Neural cell (in vitro differentiated cells): ENCODE data around the gene ADAMTS8. TPM values are rescaled to one million over a fixed set of nuclear protein-coding genes. Genes with fewer than 3 reads are reported as not detected.

ENCODE experiments used
- H2AFZ ChIP-seq: fragments of 200-600, 300-800 bp; sonication (generic), shearing (Covaris generic); 2 replicates; pipeline ENCODE4 v1.6.0; 2014; ENCODE audit warnings: low read depth, mild to moderate bottlenecking, antibody characterized with exemption, low read length, moderate library complexity
- H3F3A ChIP-seq: fragments of 200-600 bp; shearing (Covaris generic); 2 replicates; pipeline ENCODE4 v1.6.1; 2016; ENCODE audit warnings: mild to moderate bottlenecking, moderate library complexity, mixed read lengths, antibody characterized with exemption, low read length; ENCODE audit not compliant: insufficient read depth, poor library complexity, severe bottlenecking
- H3K27ac ChIP-seq: fragments of 200-600, 300-800 bp; sonication (generic), shearing (Covaris generic); 2 replicates; pipeline ENCODE4 v1.5.1; 2014; ENCODE audit warnings: mild to moderate bottlenecking, low read length, moderate library complexity
- H3K27me3 ChIP-seq: fragments of 300-800, 200-600 bp; sonication (generic), shearing (Covaris generic); 2 replicates; pipeline ENCODE4 v1.6.0; 2014; ENCODE audit warnings: mild to moderate bottlenecking, low read depth, low read length, moderate library complexity; ENCODE audit not compliant: insufficient read depth
- H3K36me3 ChIP-seq: fragments of 300-800, 200-600 bp; sonication (generic), shearing (Covaris generic); 2 replicates; pipeline ENCODE4 v1.5.1; 2014; ENCODE audit warnings: mild to moderate bottlenecking, antibody characterized with exemption, low read length, moderate library complexity; ENCODE audit not compliant: insufficient read depth
- H3K4me2 ChIP-seq: fragments of 300-800, 200-600 bp; sonication (generic), shearing (Covaris generic); 2 replicates; pipeline ENCODE4 v1.6.0; 2014; ENCODE audit warnings: mild to moderate bottlenecking, low read length
- H3K4me3 ChIP-seq: fragments of 300-800, 200-600 bp; sonication (generic), shearing (Covaris generic); 2 replicates; pipeline ENCODE4 v1.5.1; 2014; ENCODE audit warnings: mild to moderate bottlenecking, low read length, moderate library complexity
- H3K79me2 ChIP-seq: fragments of 200-600 bp; shearing (Covaris generic); replicated peaks from 2 replicates; pipeline ENCODE4 v1.6.0; 2014; ENCODE audit warnings: mild to moderate bottlenecking, low read length, moderate library complexity; ENCODE audit not compliant: insufficient read depth
- H3K9ac ChIP-seq: fragments of 300-800, 200-600 bp; sonication (generic), shearing (Covaris generic); 2 replicates; pipeline ENCODE4 v1.6.1; 2016; ENCODE audit warnings: mild to moderate bottlenecking, low read length, mixed read lengths
- H3K9me2 ChIP-seq: fragments of 200-600 bp; shearing (Covaris generic); 2 replicates; pipeline ENCODE4 v1.6.1; 2016; ENCODE audit warnings: mild to moderate bottlenecking, low read length, mixed read lengths; ENCODE audit not compliant: insufficient read depth
- H3K9me3 ChIP-seq: fragments of 200-600, 300-800 bp; sonication (generic), shearing (Covaris generic); 2 replicates; pipeline ENCODE4 v1.6.1; 2016; ENCODE audit warnings: mild to moderate bottlenecking, mixed run types, low read length, moderate library complexity, mixed read lengths
- H4K20me1 ChIP-seq: fragments of 200-600 bp; shearing (Covaris generic); 2 replicates; pipeline ENCODE4 v1.6.1; 2016; ENCODE audit warnings: mild to moderate bottlenecking, mixed run types; ENCODE audit not compliant: insufficient read depth
- CTCF ChIP-seq: fragments of 450-650 bp; IDR thresholded peaks from 2 replicates; pipeline ENCODE4 v1.5.1; 2014; ENCODE audit warnings: antibody characterized with exemption, mild to moderate bottlenecking, moderate library complexity; ENCODE audit not compliant: poor library complexity, severe bottlenecking
- EP300 ChIP-seq: fragments of 450-650 bp; conservative IDR thresholded peaks from 2 replicates; pipeline ENCODE4 v1.6.1; 2014; ENCODE audit warnings: antibody characterized with exemption, mild to moderate bottlenecking, moderate library complexity; ENCODE audit not compliant: poor library complexity, severe bottlenecking
- EZH2 ChIP-seq: fragments of 200-600, 300-800 bp; shearing (Covaris generic), sonication (generic); IDR thresholded peaks from 2 replicates; pipeline ENCODE4 v1.6.1; 2014; ENCODE audit warnings: antibody characterized with exemption, low read length, borderline replicate concordance, mild to moderate bottlenecking; ENCODE audit not compliant: insufficient read depth, poor library complexity, severe bottlenecking
- MXI1 ChIP-seq: fragments of 450-650 bp; conservative IDR thresholded peaks from 2 replicates; pipeline ENCODE4 v1.6.1; 2014; ENCODE audit warnings: antibody characterized with exemption, mild to moderate bottlenecking; ENCODE audit not compliant: poor library complexity, severe bottlenecking
- POLR2AphosphoS5 ChIP-seq: IDR thresholded peaks from 2 replicates; pipeline ENCODE4 v1.6.1; 2012
- RAD21 ChIP-seq: fragments of 450-650 bp; conservative IDR thresholded peaks from 2 replicates; pipeline ENCODE4 v1.6.1; 2014; ENCODE audit warnings: antibody characterized with exemption, mild to moderate bottlenecking, moderate library complexity
- REST ChIP-seq: IDR thresholded peaks from 2 replicates; pipeline ENCODE4 v1.6.1; 2012; ENCODE audit warnings: borderline replicate concordance
- SMC3 ChIP-seq: fragments of 450-650 bp; conservative IDR thresholded peaks from 2 replicates; pipeline ENCODE4 v1.6.1; 2014; ENCODE audit warnings: antibody characterized with exemption, mild to moderate bottlenecking, moderate library complexity; ENCODE audit not compliant: poor library complexity
- TAF1 ChIP-seq: IDR thresholded peaks from 2 replicates; pipeline ENCODE4 v1.6.1; 2012; ENCODE audit warnings: low read depth
- polyA plus RNA-seq: library from polyadenylated mRNA; depleted of rRNA; stranded (reverse); fragments of >200 nt; gene quantifications from 2 replicates; pipeline ENCODE4 v1.2.3, GENCODE V29; 2014

ADAMTS8 gene
- polyA plus RNA-seq, 1 donor from 2014 or later, result 0.94 TPM

GRCh38 chr11:130407978-130408377, 20.4 kb downstream of the ADAMTS8 start:
- H3F3A ChIP-seq, result no peaks in the 10 kb centered on the region
- no peaks in the 10 kb centered on the region for H4K20me1 ChIP-seq
- H3K4me3 ChIP-seq, result no peak overlapping the region
- no peaks in the 10 kb centered on the region for H3K9me2 ChIP-seq
- TF ChIP-seq RAD21, result no peak
- no peak for TF ChIP-seq SMC3
- no peak for TF ChIP-seq EP300
- no peak for TF ChIP-seq TAF1
- no peak for TF ChIP-seq POLR2AphosphoS5
- TF ChIP-seq REST, result no peak
- no peak overlapping the region for H3K4me2 ChIP-seq
- no peak overlapping the region for H3K9ac ChIP-seq
- no peak overlapping the region for H2AFZ ChIP-seq
- H3K27me3 ChIP-seq, result no peaks in the 10 kb centered on the region
- H3K9me3 ChIP-seq, result no peaks in the 10 kb centered on the region
- H3K79me2 ChIP-seq, result no peaks in the 10 kb centered on the region
- no peaks in the 10 kb centered on the region for H3K36me3 ChIP-seq
- H3K27ac ChIP-seq, result no peak overlapping the region

GRCh38 chr11:130405428-130405827, 23.0 kb downstream of the ADAMTS8 start:
- Histone ChIP-seq H4K20me1 (no peaks in the 10 kb centered on the region), H3K9ac (no peak overlapping the region), H3K4me2 (no peak overlapping the region), H3K27ac (no peak overlapping the region), H3K79me2 (no peaks in the 10 kb centered on the region), H3K36me3 (no peaks in the 10 kb centered on the region), H3K9me3 (no peaks in the 10 kb centered on the region), H3K4me3 (no peak overlapping the region), H3K27me3 (no peaks in the 10 kb centered on the region), H3F3A (no peaks in the 10 kb centered on the region), H3K9me2 (no peaks in the 10 kb centered on the region), H2AFZ (no peak overlapping the region)
- TF ChIP-seq TAF1 (no peak), EP300 (no peak), CTCF (no peak), REST (no peak), EZH2 (no peak), RAD21 (no peak), SMC3 (no peak), MXI1 (no peak), POLR2AphosphoS5 (no peak)
